PC-3 (cell line): ENCODE results near the gene AHCYL2.

Source experiments
- CTCF ChIP-seq: fragments of 300-600 bp; sonication (generic); conservative IDR thresholded peaks from 2 replicates; pipeline ENCODE4 v1.5.1; 2017; ENCODE audit warnings: antibody characterized with exemption, low read depth, mild to moderate bottlenecking, low read length
- EZH2phosphoT487 ChIP-seq: fragments of 300-600 bp; sonication (generic); IDR thresholded peaks from 2 replicates; pipeline ENCODE4 v1.6.1; 2018; ENCODE audit warnings: mild to moderate bottlenecking, antibody characterized with exemption, low read length, borderline replicate concordance

DNA sequence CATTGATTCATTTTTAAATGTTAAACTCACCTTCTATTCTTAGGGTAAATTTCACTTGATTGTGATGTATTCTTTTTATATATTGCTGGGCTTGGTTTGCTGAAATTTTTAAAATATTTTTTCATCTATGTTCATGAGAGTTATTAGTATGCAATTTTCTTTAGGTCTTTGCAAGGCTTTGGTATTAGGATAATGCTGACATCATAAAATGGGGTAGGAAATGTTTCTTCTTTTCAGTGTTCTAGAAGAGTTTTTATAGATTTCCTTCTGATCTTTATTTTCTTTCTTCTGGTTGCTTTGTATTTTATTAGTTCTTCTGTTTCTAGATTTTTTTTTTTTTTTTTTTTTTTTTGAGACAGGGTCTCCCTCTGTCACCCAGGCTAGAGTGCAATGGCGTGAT is 56.3 kb downstream of the AHCYL2 start:
- no peak for TF ChIP-seq CTCF
- TF ChIP-seq EZH2phosphoT487 = no peak
